GM12864 (cell line): Measurements from ENCODE around the gene WDR1.

Source experiments
- DNase-seq: peaks from one replicate; pipeline ENCODE4 v3.0.0-alpha.2; 2011; ENCODE audit warnings: low read depth
- H3K4me3 ChIP-seq: 2 replicates; pipeline ENCODE4 v1.5.1; 2011; ENCODE audit warnings: mild to moderate bottlenecking, low read depth, low read length, control low read depth
- CTCF ChIP-seq: IDR thresholded peaks from 2 replicates; pipeline ENCODE4 v1.5.1; 2011; ENCODE audit warnings: low read depth, mild to moderate bottlenecking, moderate library complexity, low read length, control low read depth, inconsistent platforms; ENCODE audit errors: missing control alignments

WDR1 gene

DNA sequence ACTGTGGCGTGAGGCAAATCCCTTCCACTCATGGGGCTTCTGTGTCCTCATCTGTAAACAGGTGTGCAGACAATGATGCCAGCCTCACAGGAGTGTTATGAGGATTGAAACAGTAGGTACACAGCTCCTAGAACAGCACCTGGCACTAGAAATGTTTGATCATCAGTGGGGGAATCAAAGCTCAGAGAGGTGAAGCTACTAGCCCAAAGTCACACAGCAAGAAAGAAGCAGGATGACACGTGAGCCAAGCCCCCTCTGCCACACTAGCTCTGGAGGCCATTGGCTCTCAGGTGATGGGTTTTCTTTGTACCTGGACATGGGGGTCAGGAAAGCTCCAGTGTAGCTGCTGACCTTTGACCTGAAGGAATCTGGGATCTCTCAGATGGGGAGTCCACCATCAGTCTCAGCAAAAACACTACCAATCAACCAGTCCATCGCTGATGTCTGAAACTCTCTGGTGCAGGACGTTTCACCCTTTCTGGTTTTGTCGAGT, 81.9 kb downstream of the WDR1 start:
- no peak overlapping the region for H3K4me3 ChIP-seq
- no peak for TF ChIP-seq CTCF
- no peak for DNase-seq

DNA sequence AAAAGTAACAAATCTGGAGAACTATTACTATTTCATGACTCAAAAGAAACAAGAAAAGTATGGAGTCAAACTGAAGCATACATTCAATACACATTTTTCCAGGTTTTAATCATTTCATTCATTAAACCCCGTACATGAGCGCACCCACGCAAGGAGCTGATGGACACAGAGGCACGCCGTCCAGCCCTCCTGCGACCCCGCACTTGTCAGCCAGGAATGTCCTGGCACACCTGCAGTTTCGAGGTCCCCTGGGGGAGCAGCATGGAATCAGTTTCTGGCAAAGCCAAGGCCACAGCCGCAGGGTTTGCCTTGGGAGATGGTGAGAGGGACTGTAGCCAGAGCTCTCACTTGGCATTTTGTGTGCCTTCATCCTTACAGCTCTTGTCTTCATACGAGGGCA, 82.5 kb downstream of the WDR1 start:
- H3K4me3 ChIP-seq, result no peak overlapping the region
- no peak for TF ChIP-seq CTCF
- DNase-seq, result no peak

DNA sequence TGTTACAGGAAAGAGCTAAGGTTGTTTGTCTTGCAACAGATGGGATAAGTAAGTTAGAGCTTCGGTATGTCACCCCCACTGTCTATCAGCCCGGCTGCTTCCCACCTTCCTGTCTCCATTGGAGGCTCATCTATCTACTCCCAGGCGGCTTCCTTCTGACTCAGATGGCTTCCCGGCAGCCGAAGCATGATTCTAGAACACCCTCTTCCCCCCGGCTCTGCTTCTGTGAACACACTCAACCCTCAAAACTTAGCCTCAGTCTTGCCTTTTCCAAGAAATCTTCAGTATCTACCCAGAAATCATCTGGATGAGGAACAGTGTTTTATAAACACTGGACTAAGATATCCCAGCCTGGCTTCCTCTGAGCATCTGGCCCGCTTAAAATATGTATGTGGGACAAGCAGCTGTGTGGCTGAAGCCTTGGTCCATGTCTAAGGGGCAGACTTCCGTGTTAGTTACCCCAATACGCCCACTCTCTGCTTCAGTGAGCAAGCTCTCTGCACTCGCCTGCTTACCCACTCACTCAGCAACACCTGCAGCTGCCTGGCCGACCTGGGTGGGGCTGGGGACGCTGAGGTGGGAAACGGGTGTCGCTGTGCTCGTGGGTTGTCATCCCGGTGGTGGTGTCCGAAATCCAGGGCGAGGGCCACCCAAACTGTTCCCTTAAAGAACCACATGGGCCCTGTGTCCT, 83.3 kb downstream of the WDR1 start:
- TF ChIP-seq CTCF, result no peak
- H3K4me3 ChIP-seq, result no peak overlapping the region
- no peak for DNase-seq

DNA sequence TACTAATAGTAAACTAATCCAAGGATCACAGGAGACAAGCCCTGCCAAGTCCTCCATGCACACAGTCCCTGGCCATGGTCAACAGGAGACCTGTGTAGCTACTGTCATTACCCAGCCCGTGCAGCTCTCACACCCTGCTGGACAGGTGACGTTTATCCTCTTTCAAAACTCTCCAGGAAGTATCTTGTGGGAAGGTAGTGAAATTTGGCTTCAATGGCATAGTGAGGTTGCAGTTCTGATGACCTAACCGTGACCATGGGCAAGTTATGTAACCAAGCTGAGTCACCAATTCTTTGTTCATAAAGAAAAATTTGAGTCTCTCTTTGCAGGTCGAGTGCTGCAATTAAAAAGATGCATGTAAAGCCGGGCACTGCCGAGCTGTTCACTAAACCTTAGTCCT, 84.0 kb downstream of the WDR1 start:
- H3K4me3 ChIP-seq, result no peak overlapping the region
- no peak for TF ChIP-seq CTCF
- DNase-seq, result no peak

DNA sequence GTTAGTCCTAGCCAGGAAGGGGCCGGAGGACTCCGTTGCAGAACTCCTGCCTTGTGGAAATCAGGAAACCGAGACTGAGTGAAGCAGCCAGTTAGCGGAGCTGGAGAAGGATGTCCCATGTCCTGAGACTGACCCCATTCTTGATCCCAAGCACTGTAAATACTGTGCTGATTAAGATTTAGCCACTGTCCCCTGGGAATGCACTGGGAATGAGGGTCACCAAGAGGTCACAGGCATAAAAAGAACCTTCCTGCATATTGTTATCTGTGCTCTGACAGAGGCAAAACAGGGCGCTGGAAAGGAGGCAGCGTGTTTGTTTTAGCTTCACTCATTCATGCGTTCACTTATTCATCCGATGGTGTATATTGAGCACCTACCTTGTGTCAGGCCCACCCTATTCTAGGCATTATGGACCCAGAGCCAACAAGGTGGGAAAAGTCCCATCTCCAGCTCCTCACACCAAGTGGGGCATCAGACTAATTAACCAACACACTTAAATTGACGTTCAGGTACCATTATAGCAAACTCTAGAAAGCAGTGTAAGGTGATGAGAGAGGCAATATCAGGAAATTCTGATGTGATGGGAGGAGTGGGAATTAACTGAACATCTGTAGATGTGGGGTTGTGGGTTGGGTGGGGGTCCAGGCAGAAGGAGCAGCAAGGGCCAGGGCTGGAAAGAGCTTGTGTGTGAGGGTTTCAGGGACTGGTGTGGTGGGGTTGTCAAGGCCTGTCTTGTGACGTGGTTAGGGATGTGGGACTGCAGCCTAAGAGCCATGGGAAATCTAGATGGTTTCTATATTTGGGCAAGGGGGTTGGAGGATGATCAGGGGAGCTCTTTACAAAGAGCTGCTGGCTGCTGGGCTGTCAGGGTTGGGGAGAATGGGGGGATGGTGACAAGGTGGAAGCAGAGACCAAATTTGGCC, 84.7 kb downstream of the WDR1 start:
- no peak for DNase-seq
- H3K4me3 ChIP-seq, result no peak overlapping the region
- no peak for TF ChIP-seq CTCF

DNA sequence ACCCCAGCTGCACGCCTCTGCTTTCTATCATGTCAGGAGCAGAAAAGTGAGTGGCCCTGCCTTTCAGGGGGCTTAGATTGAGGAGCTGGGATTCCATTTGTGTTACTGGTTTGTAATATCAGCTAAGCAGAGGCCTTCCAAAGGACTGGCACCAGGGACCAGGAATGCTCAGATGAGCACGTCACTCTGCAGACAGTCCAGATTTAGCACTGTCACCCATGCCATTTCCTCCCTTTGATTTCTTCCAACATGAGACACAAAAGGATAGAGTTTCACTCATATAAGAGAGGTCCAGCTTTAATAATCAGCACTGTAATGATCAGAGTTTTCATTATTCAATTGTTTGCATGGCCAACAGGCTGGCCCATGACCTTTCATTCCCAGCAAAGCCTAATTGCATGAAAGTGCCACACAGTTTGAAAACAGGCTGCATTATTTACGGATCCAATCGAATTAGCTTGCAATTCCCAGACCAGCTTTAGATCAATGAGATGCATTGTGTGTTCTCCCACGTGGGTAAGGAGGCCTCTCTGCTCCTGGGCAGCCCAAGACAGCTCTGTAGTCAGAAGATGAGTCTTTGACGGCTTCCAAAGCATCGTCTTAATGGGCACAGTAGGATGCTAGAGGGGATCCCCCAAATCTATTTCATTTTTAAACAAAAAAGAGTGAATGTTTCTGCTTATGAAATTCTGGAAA, 85.5 kb downstream of the WDR1 start:
- no peak for DNase-seq
- H3K4me3 ChIP-seq, result no peak overlapping the region

More for the DNA sequence above, 85.5 kb downstream of the WDR1 start:
- TF ChIP-seq CTCF, result no peak
